ENCODE measurements around the gene CD37. TPM values are rescaled to one million over a fixed set of nuclear protein-coding genes. Genes with fewer than 3 reads are reported as not detected.
A peak's percentile ranks its signal among the peaks of the same experiment; 100 is the strongest.
"Not testable (repeated sequence)": the region's sequence is repeated elsewhere in the genome, so short reads cannot be mapped to it uniquely, and the experiment has no call there.

Gene CD37
- total and polyA plus RNA-seq, 3 donors from 2014 or later, result 12.6 to 23.2 (median 16.2) TPM

GRCh38 chr19:49294401-49294800 lies 40.8 kb upstream of the CD37 start:
- intact Hi-C loops (cut with DNase I; ENCODE audit: low total_unique reads), result no loop called here
- H3K4me3 ChIP-seq, result no peak overlapping the region
- DNase-seq, result no peak
- TF ChIP-seq POLR2A (IDR thresholded peaks at IDR 0.05), result no peak
- TF ChIP-seq CTCF (IDR thresholded peaks at IDR 0.05), result no peak
- H3K9me3 ChIP-seq, result no peaks in the 10 kb centered on the region
- WGBS, 2 donors, result 76 to 87% methylated on average over 6 of the region's 6 CpGs
- no peaks in the 10 kb centered on the region for H3K27me3 ChIP-seq
- no peak overlapping the region for H3K27ac ChIP-seq
- no peaks in the 10 kb centered on the region for H3K4me1 ChIP-seq
- H3K36me3 ChIP-seq (ENCODE audit: low read depth, missing control alignments), result no peaks in the 10 kb centered on the region

- DNase-seq, result no peak
- H3K9me3 ChIP-seq, result no peaks in the 10 kb centered on the region
- H3K27me3 ChIP-seq, result no peaks in the 10 kb centered on the region
- no peak overlapping the region for H3K4me3 ChIP-seq
- TF ChIP-seq POLR2A (IDR thresholded peaks at IDR 0.05) (no peak), CTCF (IDR thresholded peaks at IDR 0.05) (no peak)
- intact Hi-C loops (cut with DNase I; ENCODE audit: low total_unique reads), result no loop called here
- H3K36me3 ChIP-seq (ENCODE audit: low read depth, missing control alignments), result no peaks in the 10 kb centered on the region
- no peaks in the 10 kb centered on the region for H3K4me1 ChIP-seq
- 62 to 68% methylated on average over 8 of the region's 8 CpGs for WGBS, 2 donors
- no peak overlapping the region for H3K27ac ChIP-seq
Observed at GRCh38 chr19:49295208-49295880, 39.9 kb upstream of the CD37 start.

GRCh38 chr19:49297403-49297802 lies 37.8 kb upstream of the CD37 start:
- H3K9me3 ChIP-seq, result no peaks in the 10 kb centered on the region
- 76 to 84% methylated on average over 3 of the region's 3 CpGs for WGBS, 2 donors
- no peak overlapping the region for H3K4me3 ChIP-seq
- H3K4me1 ChIP-seq, result no peaks in the 10 kb centered on the region
- no peaks in the 10 kb centered on the region for H3K27me3 ChIP-seq
- no peak for TF ChIP-seq POLR2A (IDR thresholded peaks at IDR 0.05)
- no peak for TF ChIP-seq CTCF (IDR thresholded peaks at IDR 0.05)
- intact Hi-C loops (cut with DNase I; ENCODE audit: low total_unique reads), result no loop called here
- H3K27ac ChIP-seq, result no peak overlapping the region
- DNase-seq, result no peak
- no peaks in the 10 kb centered on the region for H3K36me3 ChIP-seq (ENCODE audit: low read depth, missing control alignments)

GRCh38 chr19:49298653-49299052 lies 36.6 kb upstream of the CD37 start:
- 89 to 91% methylated on average over 3 of the region's 3 CpGs for WGBS, 2 donors
- H3K27me3 ChIP-seq; H3K36me3 ChIP-seq (ENCODE audit: low read depth, missing control alignments); H3K9me3 ChIP-seq; intact Hi-C loops (cut with DNase I; ENCODE audit: low total_unique reads); H3K27ac ChIP-seq; H3K4me3 ChIP-seq; H3K4me1 ChIP-seq; DNase-seq: not testable (repeated sequence)

GRCh38 chr19:49301165-49301865 lies 33.9 kb upstream of the CD37 start:
- H3K9me3 ChIP-seq, result no peaks in the 10 kb centered on the region
- H3K27me3 ChIP-seq, result no peaks in the 10 kb centered on the region
- peak; percentile 92 for DNase-seq
- intact Hi-C loops (cut with DNase I; ENCODE audit: low total_unique reads), result no loop called here
- H3K36me3 ChIP-seq (ENCODE audit: low read depth, missing control alignments), result no peaks in the 10 kb centered on the region
- 18 to 26% methylated on average over 7 to 8 of the region's 8 CpGs for whole genome bisulfite sequencing, 2 donors
- TF ChIP-seq POLR2A (IDR thresholded peaks at IDR 0.05), result no peak
- TF ChIP-seq CTCF (IDR thresholded peaks at IDR 0.05), result peak; percentile 55 to 97 (median 73)
- no peak overlapping the region for H3K27ac ChIP-seq
- H3K4me1 ChIP-seq, result no peaks in the 10 kb centered on the region
- H3K4me3 ChIP-seq, result no peak overlapping the region
